GM18498 (cell line): ENCODE measurements around the gene WNT3.
"Not testable (repeated sequence)": the region's sequence is repeated elsewhere in the genome, so short reads cannot be mapped to it uniquely, and the experiment has no call there.

ENCODE experiments used
- ATAC-seq: cut with Tn5 transposase; IDR thresholded peaks from one replicate; pipeline ENCODE4 v1.9.1; 2021; ENCODE audit warnings: mild to moderate bottlenecking, moderate library complexity; ENCODE audit not compliant: unreplicated experiment

WNT3 gene

GRCh38 chr17:46815474-46816353, 2.8 kb downstream of the WNT3 start:
- ATAC-seq: no peak

- ATAC-seq: no peak
Observed at GRCh38 chr17:46814446-46814845, 4.0 kb downstream of the WNT3 start.

GRCh38 chr17:46813920-46814319, 4.6 kb downstream of the WNT3 start:
- ATAC-seq: no peak

- no peak for ATAC-seq
Observed at GRCh38 chr17:46812624-46813318, 5.7 kb downstream of the WNT3 start.

- ATAC-seq: no peak
Observed at GRCh38 chr17:46811978-46812583, 6.4 kb downstream of the WNT3 start.

GRCh38 chr17:46810837-46811236, 7.7 kb downstream of the WNT3 start:
- ATAC-seq: no peak

- ATAC-seq: no peak
Observed at GRCh38 chr17:46809110-46809571, 9.4 kb downstream of the WNT3 start.

- no peak for ATAC-seq
Observed at GRCh38 chr17:46805771-46806170, 12.7 kb downstream of the WNT3 start.

- ATAC-seq: no peak
Observed at GRCh38 chr17:46803544-46803943, 14.9 kb downstream of the WNT3 start.

- no peak for ATAC-seq
Observed at GRCh38 chr17:46802800-46803199, 15.7 kb downstream of the WNT3 start.

GRCh38 chr17:46800573-46800972, 17.9 kb downstream of the WNT3 start:
- no peak for ATAC-seq

- no peak for ATAC-seq
Observed at GRCh38 chr17:46796956-46797530, 21.4 kb downstream of the WNT3 start.

GRCh38 chr17:46796524-46796923, 22.0 kb downstream of the WNT3 start:
- no peak for ATAC-seq

- no peak for ATAC-seq
Observed at GRCh38 chr17:46796084-46796483, 22.4 kb downstream of the WNT3 start.

GRCh38 chr17:46795379-46795952, 23.0 kb downstream of the WNT3 start:
- ATAC-seq: no peak

- ATAC-seq: no peak
Observed at GRCh38 chr17:46794318-46794717, 24.2 kb downstream of the WNT3 start.

GRCh38 chr17:46793541-46793940, 25.0 kb downstream of the WNT3 start:
- no peak for ATAC-seq

- ATAC-seq: not testable (repeated sequence)
Observed at GRCh38 chr17:46793023-46793422, 25.5 kb downstream of the WNT3 start.

GRCh38 chr17:46792071-46792470, 26.4 kb downstream of the WNT3 start:
- no peak for ATAC-seq

- no peak for ATAC-seq
Observed at GRCh38 chr17:46791531-46791930, 27.0 kb downstream of the WNT3 start.

- ATAC-seq: no peak
Observed at GRCh38 chr17:46790216-46790615, 28.3 kb downstream of the WNT3 start.
